GM12892 (cell line): ENCODE results near the gene SNAPC4.

Experiments used
- POLR2A ChIP-seq: IDR thresholded peaks from 2 replicates; pipeline ENCODE4 v1.6.1; 2011; ENCODE audit warnings: low read depth, low read length, control low read depth
- POLR2AphosphoS5 ChIP-seq: IDR thresholded peaks from 2 replicates; pipeline ENCODE4 v1.6.1; 2011; ENCODE audit warnings: low read depth, low read length, control low read depth

GRCh38 chr9:136352682-136353081 is 47.3 kb downstream of the SNAPC4 start:
- TF ChIP-seq POLR2A (no peak), POLR2AphosphoS5 (no peak)
